ENCODE results near the gene PRPF8. TPM values are rescaled to one million over a fixed set of nuclear protein-coding genes. Genes with fewer than 3 reads are reported as not detected.

PRPF8 gene
- total and polyA plus RNA-seq, 10 of the 15 experiments (the other 5 are each of a cell fraction or from before 2014, with no cell fraction given) = 77.2 to 337 (median 162) TPM

GRCh38 chr17:1627182-1627981 lies 57.3 kb downstream of the PRPF8 start:
- peaks cover 42% of the 10 kb centered on the region for H3K4me1 ChIP-seq (ENCODE audit: control insufficient read depth, insufficient read depth, low read length)
- DNase-seq (ENCODE audit: low read depth, low spot score) (no peak), FAIRE-seq (peak; percentile 78), ATAC-seq (peak; percentile 12)
- in situ Hi-C loops (cut with MboI) = loop anchor here (10.0 kb wide), 1 partner anchor 53 kb away; no protein-coding TSS in a partner anchor
- intact Hi-C loops (cut with micrococcal nuclease; ENCODE audit: unreplicated experiment) = loop anchor here (1.0 to 5.0 kb wide), 3 partner anchors 21 to 50 kb away; no protein-coding TSS in a partner anchor
- no TSS peak for BruUV-seq (replicated peaks)
- WGBS (ENCODE audit: insufficient coverage, insufficient replicate concordance, low lambda C conversion rate, missing lambda C conversion rate) = 2% methylated on average over 36 of the region's 39 CpGs
- peak overlapping the region; percentile 100 for H3K4me2 ChIP-seq (ENCODE audit: control insufficient read depth, insufficient read depth)
- CTCF ChIA-PET = interaction anchor here (0.6 to 9.9 kb wide), 11 partner anchors 11 to 261 kb away, joined by 3 to 380 read pairs (median 9); partner anchors contain the start of genes INPP5K and RILP
- H3K27ac ChIP-seq (ENCODE audit: control insufficient read depth, insufficient read depth) = peak overlapping the region; percentile 87
- POLR2A ChIA-PET = interaction anchor here (0.6 to 6.0 kb wide), 10 partner anchors 17 to 53 kb away, joined by 3 to 56 read pairs (median 4); no protein-coding TSS in a partner anchor
- H3K9ac ChIP-seq (ENCODE audit: control insufficient read depth, insufficient read depth, low read length) = peak overlapping the region; percentile 66; the same call in 1 of the 2 replicates
- no peaks in the 10 kb centered on the region for H3K36me3 ChIP-seq (ENCODE audit: control insufficient read depth in 2 of 2, insufficient read depth in 2 of 2, low read length in 1 of 2)
- peaks cover 6% of the 10 kb centered on the region for H3K79me2 ChIP-seq (ENCODE audit: control insufficient read depth, insufficient read depth, low read length)
- no peaks in the 10 kb centered on the region for H4K20me1 ChIP-seq (ENCODE audit: control insufficient read depth, insufficient read depth)
- H2AFZ ChIP-seq (ENCODE audit: control insufficient read depth, low read depth, low read length) = peak overlapping the region; percentile 83
- no peaks in the 10 kb centered on the region for H3K9me3 ChIP-seq (replicated peaks; ENCODE audit: control insufficient read depth, insufficient read depth, low read length)
- peak overlapping the region; percentile 88 for H3K4me3 ChIP-seq
- no peaks in the 10 kb centered on the region for H3K27me3 ChIP-seq (replicated peaks in 1 of 2; ENCODE audit: control insufficient read depth in 2 of 2, insufficient read depth in 2 of 2, low read length in 1 of 2)
- RAD21 ChIA-PET (ENCODE audit: unreplicated experiment) = interaction anchor here (0.6 to 10.0 kb wide), 10 partner anchors 9 to 366 kb away, joined by 3 to 317 read pairs (median 4); partner anchors contain the start of genes INPP5K and PITPNA
- TF ChIP-seq IRF3 (IDR thresholded peaks at IDR 0.05) (no peak), MLLT1 (IDR thresholded peaks at IDR 0.05) (0 out of 2 replicates have a peak, but pooled peaks have one; percentile 39), NBN (IDR thresholded peaks at IDR 0.05) (0 out of 2 replicates have a peak, but pooled peaks have one; percentile 42), ZNF687 (IDR thresholded peaks at IDR 0.05) (peak; percentile 31; the same call in 1 of the 2 replicates), CHD2 (IDR thresholded peaks at IDR 0.05; ENCODE audit: borderline replicate concordance, low read depth, low read length) (0 out of 2 replicates have a peak, but pooled peaks have one; percentile 9), PML (IDR thresholded peaks at IDR 0.05; ENCODE audit: low read length) (no peak), POLR2A (IDR thresholded peaks at IDR 0.05; ENCODE audit: low read depth, low read length) (peak; percentile 56; the same call in 1 of the 2 replicates), SPI1 (IDR thresholded peaks at IDR 0.05; ENCODE audit: borderline replicate concordance, insufficient read depth, low read depth, low read length) (peak; percentile 97), GATAD2B (conservative IDR thresholded peaks at IDR 0.05; ENCODE audit: low read depth) (0 out of 2 replicates have a peak, but pooled peaks have one; percentile 7), CEBPB (IDR thresholded peaks at IDR 0.05; ENCODE audit: borderline replicate concordance in 1 of 2, low read depth in 2 of 2, low read length in 2 of 2) (peak in 1 of 2 experiments; percentile 36; a peak in 1 of 4 replicates), NFYA (IDR thresholded peaks at IDR 0.05; ENCODE audit: borderline replicate concordance, low read depth, low read length) (no peak), SIN3A (IDR thresholded peaks at IDR 0.05; ENCODE audit: low read depth, low read length) (peak; percentile 34; the same call in 1 of the 2 replicates), NR2F1 (conservative IDR thresholded peaks at IDR 0.05) (no peak), HDGF (IDR thresholded peaks at IDR 0.05) (peak; percentile 55; the same call in 1 of the 2 replicates)
- SMC1A ChIA-PET (ENCODE audit: uncharacterized antibody, unreplicated experiment) = interaction anchor here (0.7 to 5.4 kb wide), 9 partner anchors 20 to 174 kb away, joined by 3 to 107 read pairs (median 10); partner anchors contain the start of gene INPP5K
